K562 (cell line): ENCODE data around the gene WDR35. TPM values are rescaled to one million over a fixed set of nuclear protein-coding genes. Genes with fewer than 3 reads are reported as not detected.

Source experiments
- CBFA2T3 ChIP-seq: fragments of 450-650 bp; IDR thresholded peaks from 2 replicates; pipeline ENCODE4 v1.6.1; 2017
- HDAC2 ChIP-seq: fragments of 450-650 bp; IDR thresholded peaks from 2 replicates; pipeline ENCODE4 v1.6.1; 2016; ENCODE audit warnings: mild to moderate bottlenecking
- KAT7 ChIP-seq: sonication (generic); formaldehyde crosslinking; IDR thresholded peaks from 2 replicates; pipeline ENCODE4 v1.8.0; 2022; ENCODE audit warnings: missing genetic modification reagents, mild to moderate bottlenecking, borderline replicate concordance
- MECOM ChIP-seq: fragments of 250-450 bp; sonication (Bioruptor Pico); IDR thresholded peaks from 2 replicates; pipeline ENCODE4 v1.8.0; 2022; ENCODE audit warnings: inconsistent platforms
- MNT ChIP-seq, 2 experiments: fragments of 450-650 bp; conservative IDR thresholded peaks; 2 replicates each; pipeline ENCODE4 v1.6.1; 2017; ENCODE audit warnings: mild to moderate bottlenecking in 2 of 2, moderate library complexity in 2 of 2
- NCOR1 ChIP-seq: fragments of 450-650 bp; IDR thresholded peaks from 2 replicates; pipeline ENCODE4 v1.6.1; 2016; ENCODE audit warnings: mild to moderate bottlenecking, moderate library complexity
- PTRF ChIP-seq: fragments of 450-650 bp; IDR thresholded peaks from 2 replicates; pipeline ENCODE4 v1.6.1; 2016; ENCODE audit warnings: mild to moderate bottlenecking, missing genetic modification characterization, missing compliant biosample characterization
- SIN3A ChIP-seq, 2 experiments: fragments of 150-350 bp in 1 of 2; IDR thresholded peaks; 2 replicates each; pipeline ENCODE4 v1.6.1; 2011 to 2016; ENCODE audit warnings: borderline replicate concordance in 2 of 2, low read depth in 2 of 2, low read length in 2 of 2, mild to moderate bottlenecking in 2 of 2, moderate library complexity in 2 of 2; ENCODE audit not compliant: control insufficient read depth in 1 of 2
- ZNF445 ChIP-seq: fragments of 250-450 bp; sonication (Bioruptor Pico); IDR thresholded peaks from 2 replicates; pipeline ENCODE4 v1.4.0; 2020; ENCODE audit warnings: low read depth, mild to moderate bottlenecking, moderate library complexity
- polyA plus RNA-seq, 8 experiments: library from polyadenylated mRNA; depleted of rRNA in 4 of 8; stranded (reverse) in 5 of 8; unstranded in 3 of 8; fragments of >200 nt; fragmentation: Nextera tagmentation in 2 of 8; fragmentation: Illumina TruSeq in 1 of 8; extraction: Ambion mirVana in 2 of 8; extraction: Trizol in 1 of 8; gene quantifications; 2 replicates each; pipeline versions ENCODE4 v1.2.1 to v1.2.3, GENCODE V29; 2011 to 2014; ENCODE audit warnings: inconsistent platforms in 1 of 8, missing spikeins in 1 of 8
- total RNA-seq, 7 experiments: library from RNA; depleted of rRNA in 6 of 7; stranded (reverse); fragments of >200 nt in 6 of 7; fragmentation: Illumina TruSeq in 2 of 7; extraction: Trizol in 2 of 7; gene quantifications; 2 replicates each; pipeline versions ENCODE4 v1.2.1 to v1.2.3, GENCODE V29; 2011 to 2021; ENCODE audit warnings: low replicate concordance in 1 of 7
- TF ChIP-seq, protein P1 (sequence below), 2 experiments: fragments of 450-650 bp in 1 of 2; sonication (generic) in 1 of 2; formaldehyde crosslinking in 1 of 2; IDR thresholded peaks in 1 of 2; conservative IDR thresholded peaks in 1 of 2; 2 replicates each; pipeline versions ENCODE4 v1.6.1 to v1.8.1; 2016 to 2023; ENCODE audit warnings: mild to moderate bottlenecking in 2 of 2, moderate library complexity in 2 of 2, inconsistent platforms in 1 of 2, missing genetic modification reagents in 1 of 2
- TF ChIP-seq, protein P2 (sequence below): IDR thresholded peaks from 2 replicates; pipeline ENCODE4 v1.6.1; 2011; ENCODE audit not compliant: insufficient read length; ENCODE audit errors: extremely low read depth
- TF ChIP-seq, protein P3 (sequence below): fragments of 150-350 bp; conservative IDR thresholded peaks from 2 replicates; pipeline ENCODE4 v1.6.1; 2014; ENCODE audit warnings: low read length

Gene WDR35
- total and polyA plus RNA-seq, 9 of the 15 experiments (the other 6 are each of a cell fraction or from before 2014, with no cell fraction given), result 3.3 to 13.1 (median 8.0) TPM

DNA sequence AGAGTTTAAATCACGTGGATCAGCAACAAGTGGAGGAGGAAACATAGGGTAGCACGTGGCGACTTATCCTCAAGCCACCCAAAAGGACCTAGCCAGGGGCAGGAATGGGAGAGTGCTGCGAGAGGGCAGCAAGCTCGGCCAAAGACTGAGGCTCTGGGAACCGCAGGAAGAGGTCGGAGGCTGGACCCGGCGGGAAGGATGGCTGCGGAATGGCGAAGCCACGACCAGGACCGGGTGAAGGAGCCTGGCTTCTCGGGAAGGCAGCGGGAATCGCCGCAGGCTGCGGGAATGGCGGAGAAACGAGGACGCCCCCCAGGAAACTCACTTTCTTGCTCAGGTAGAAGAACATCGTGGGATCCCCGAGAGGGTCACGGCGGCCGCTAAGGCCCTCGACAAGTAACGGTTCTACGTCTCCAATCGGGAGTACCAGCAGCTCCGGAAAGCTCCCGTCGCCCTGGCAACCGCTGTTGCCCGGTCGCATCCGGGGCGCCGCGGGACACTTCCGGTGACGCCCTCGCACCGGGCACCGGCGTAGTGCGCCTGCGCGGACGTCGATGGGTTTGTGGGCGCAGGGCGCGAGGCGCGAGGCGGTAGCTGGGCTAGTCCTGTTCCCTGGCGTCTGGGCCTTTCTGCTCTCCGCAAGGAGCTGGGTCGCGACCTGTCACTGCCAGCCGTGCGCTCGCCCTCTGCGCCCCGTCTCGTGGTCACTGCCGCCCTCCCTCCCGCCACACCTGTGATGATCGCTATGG, at the start of gene WDR35 (continued):
- TF ChIP-seq KAT7 (CRISPR knock-in tag) (no peak), SIN3A (IDR thresholded peaks at IDR 0.05; ENCODE audit: borderline replicate concordance in 2 of 2, control insufficient read depth in 1 of 2, low read depth in 2 of 2, low read length in 2 of 2) (peak; percentile 25 to 51; a peak in 2 of 4 replicates), HDAC2 (no peak), NCOR1 (no peak), MECOM (CRISPR knock-in tag) (no peak), ZNF445 (CRISPR knock-in tag) (no peak), MNT (conservative IDR thresholded peaks at IDR 0.05) (peak; percentile 87 to 92), CBFA2T3 (no peak), PTRF (tag) (no peak)
- TF ChIP-seq, protein P1, sequence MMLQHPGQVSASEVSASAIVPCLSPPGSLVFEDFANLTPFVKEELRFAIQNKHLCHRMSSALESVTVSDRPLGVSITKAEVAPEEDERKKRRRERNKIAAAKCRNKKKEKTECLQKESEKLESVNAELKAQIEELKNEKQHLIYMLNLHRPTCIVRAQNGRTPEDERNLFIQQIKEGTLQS (IDR thresholded peaks at IDR 0.05), result no peak
- TF ChIP-seq, protein P1 (CRISPR knock-in tag; conservative IDR thresholded peaks at IDR 0.05), result no peak
- TF ChIP-seq, protein P2, sequence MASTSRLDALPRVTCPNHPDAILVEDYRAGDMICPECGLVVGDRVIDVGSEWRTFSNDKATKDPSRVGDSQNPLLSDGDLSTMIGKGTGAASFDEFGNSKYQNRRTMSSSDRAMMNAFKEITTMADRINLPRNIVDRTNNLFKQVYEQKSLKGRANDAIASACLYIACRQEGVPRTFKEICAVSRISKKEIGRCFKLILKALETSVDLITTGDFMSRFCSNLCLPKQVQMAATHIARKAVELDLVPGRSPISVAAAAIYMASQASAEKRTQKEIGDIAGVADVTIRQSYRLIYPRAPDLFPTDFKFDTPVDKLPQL, result no peak
- TF ChIP-seq, protein P3, sequence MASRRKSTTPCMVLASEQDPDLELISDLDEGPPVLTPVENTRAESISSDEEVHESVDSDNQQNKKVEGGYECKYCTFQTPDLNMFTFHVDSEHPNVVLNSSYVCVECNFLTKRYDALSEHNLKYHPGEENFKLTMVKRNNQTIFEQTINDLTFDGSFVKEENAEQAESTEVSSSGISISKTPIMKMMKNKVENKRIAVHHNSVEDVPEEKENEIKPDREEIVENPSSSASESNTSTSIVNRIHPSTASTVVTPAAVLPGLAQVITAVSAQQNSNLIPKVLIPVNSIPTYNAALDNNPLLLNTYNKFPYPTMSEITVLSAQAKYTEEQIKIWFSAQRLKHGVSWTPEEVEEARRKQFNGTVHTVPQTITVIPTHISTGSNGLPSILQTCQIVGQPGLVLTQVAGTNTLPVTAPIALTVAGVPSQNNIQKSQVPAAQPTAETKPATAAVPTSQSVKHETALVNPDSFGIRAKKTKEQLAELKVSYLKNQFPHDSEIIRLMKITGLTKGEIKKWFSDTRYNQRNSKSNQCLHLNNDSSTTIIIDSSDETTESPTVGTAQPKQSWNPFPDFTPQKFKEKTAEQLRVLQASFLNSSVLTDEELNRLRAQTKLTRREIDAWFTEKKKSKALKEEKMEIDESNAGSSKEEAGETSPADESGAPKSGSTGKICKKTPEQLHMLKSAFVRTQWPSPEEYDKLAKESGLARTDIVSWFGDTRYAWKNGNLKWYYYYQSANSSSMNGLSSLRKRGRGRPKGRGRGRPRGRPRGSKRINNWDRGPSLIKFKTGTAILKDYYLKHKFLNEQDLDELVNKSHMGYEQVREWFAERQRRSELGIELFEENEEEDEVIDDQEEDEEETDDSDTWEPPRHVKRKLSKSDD, result no peak
